Measurements from ENCODE around the gene GGTA1.
"Not testable (repeated sequence)": the region's sequence is repeated elsewhere in the genome, so short reads cannot be mapped to it uniquely, and the experiment has no call there.

GGTA1 gene

GRCh38 chr9:121499427-121500164 is at the start of gene GGTA1:
Gene GGTA1, minus strand, starts transcription at chr9:121499844. Its CDS starts 31,922 bp downstream, at chr9:121467922.
- DNase-seq (ENCODE audit: low read depth) = no peak

- no peak for DNase-seq (ENCODE audit: low read depth)
Observed at GRCh38 chr9:121548666-121549065, 49.0 kb upstream of the GGTA1 start.

- peak; percentile 24 for DNase-seq (ENCODE audit: low read depth)
Observed at GRCh38 chr9:121545875-121546423, 46.3 kb upstream of the GGTA1 start.

GRCh38 chr9:121545150-121545874 is 45.7 kb upstream of the GGTA1 start:
- DNase-seq (ENCODE audit: low read depth) = no peak

GRCh38 chr9:121542025-121542424 is 42.4 kb upstream of the GGTA1 start:
- DNase-seq (ENCODE audit: low read depth) = no peak

GRCh38 chr9:121541256-121541655 is 41.6 kb upstream of the GGTA1 start:
- DNase-seq (ENCODE audit: low read depth) = no peak

GRCh38 chr9:121538221-121538620 is 38.6 kb upstream of the GGTA1 start:
- DNase-seq (ENCODE audit: low read depth) = no peak

GRCh38 chr9:121537283-121537682 is 37.6 kb upstream of the GGTA1 start:
- no peak for DNase-seq (ENCODE audit: low read depth)

GRCh38 chr9:121532881-121533280 is 33.2 kb upstream of the GGTA1 start:
- no peak for DNase-seq (ENCODE audit: low read depth)

GRCh38 chr9:121529237-121529987 is 29.8 kb upstream of the GGTA1 start:
- DNase-seq (ENCODE audit: low read depth) = no peak

- DNase-seq (ENCODE audit: low read depth) = no peak
Observed at GRCh38 chr9:121528642-121529041, 29.0 kb upstream of the GGTA1 start.

- DNase-seq (ENCODE audit: low read depth) = no peak
Observed at GRCh38 chr9:121527371-121527770, 27.7 kb upstream of the GGTA1 start.

- DNase-seq (ENCODE audit: low read depth) = not testable (repeated sequence)
Observed at GRCh38 chr9:121519688-121520087, 20.0 kb upstream of the GGTA1 start.

- no peak for DNase-seq (ENCODE audit: low read depth)
Observed at GRCh38 chr9:121518634-121519033, 19.0 kb upstream of the GGTA1 start.

GRCh38 chr9:121513166-121513565 is 13.5 kb upstream of the GGTA1 start:
- DNase-seq (ENCODE audit: low read depth) = not testable (repeated sequence)

GRCh38 chr9:121510766-121511550 is 11.3 kb upstream of the GGTA1 start:
- no peak for DNase-seq (ENCODE audit: low read depth)

GRCh38 chr9:121509180-121509579 is 9.5 kb upstream of the GGTA1 start:
- no peak for DNase-seq (ENCODE audit: low read depth)

- no peak for DNase-seq (ENCODE audit: low read depth)
Observed at GRCh38 chr9:121508415-121508814, 8.8 kb upstream of the GGTA1 start.

GRCh38 chr9:121505903-121506735 is 6.5 kb upstream of the GGTA1 start:
- no peak for DNase-seq (ENCODE audit: low read depth)

GRCh38 chr9:121503444-121503843 is 3.8 kb upstream of the GGTA1 start:
- DNase-seq (ENCODE audit: low read depth) = no peak

GRCh38 chr9:121500165-121500478 is 478 bp upstream of the GGTA1 start:
- no peak for DNase-seq (ENCODE audit: low read depth)
